NK-92 (cell line): ENCODE measurements around the gene ETV6.
"Not testable (repeated sequence)": the region's sequence is repeated elsewhere in the genome, so short reads cannot be mapped to it uniquely, and the experiment has no call there.

Experiments
- DNase-seq: peaks from one replicate; lab custom pipeline; 2025; ENCODE audit not compliant: unreplicated experiment; lab: John Stamatoyannopoulos, UW

The ETV6 gene

DNA sequence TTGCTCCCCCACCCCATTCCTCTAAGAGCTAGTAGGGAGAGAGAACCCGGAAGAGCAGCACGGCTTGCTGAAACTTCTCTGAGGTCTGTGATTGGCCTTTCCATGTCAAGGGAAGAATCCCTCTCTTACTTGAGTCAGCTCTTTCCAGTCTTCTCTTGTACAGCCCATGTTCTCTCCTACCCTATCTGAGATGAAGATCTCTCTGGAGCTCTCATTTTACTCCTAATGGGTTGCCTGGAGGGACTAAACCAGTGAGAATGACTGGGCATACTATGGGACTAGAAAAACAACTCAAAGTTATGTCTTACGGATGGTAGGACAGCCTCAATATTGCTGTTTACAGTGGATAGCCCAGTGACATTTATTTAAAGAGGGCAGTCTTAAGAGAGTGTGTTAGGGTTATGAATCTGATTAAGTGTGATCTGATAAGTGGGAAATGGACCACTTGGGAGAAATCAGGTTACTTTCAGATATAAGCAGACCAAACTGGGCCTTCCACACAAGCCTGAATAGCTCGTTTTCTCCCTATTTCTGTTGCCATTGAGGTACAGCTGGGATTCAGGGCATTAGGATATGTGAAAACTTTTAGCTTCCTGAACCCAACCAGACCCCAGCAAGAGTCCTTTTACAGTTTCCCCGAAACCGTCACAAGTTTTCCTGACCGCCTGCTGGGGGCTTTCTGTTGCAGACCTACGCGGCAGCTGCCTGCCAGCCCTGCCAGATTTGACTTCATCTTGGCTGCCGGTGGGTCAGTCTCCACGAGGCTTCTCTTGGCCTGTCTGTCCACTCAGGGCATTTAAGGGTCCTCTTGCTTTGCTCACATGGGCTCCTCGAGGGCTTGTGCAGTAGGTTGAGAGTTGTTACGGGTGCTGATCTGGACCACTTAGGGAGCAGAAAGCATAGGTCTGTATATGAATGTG is 16.9 kb downstream of the ETV6 start:
- DNase-seq, result no peak

DNA sequence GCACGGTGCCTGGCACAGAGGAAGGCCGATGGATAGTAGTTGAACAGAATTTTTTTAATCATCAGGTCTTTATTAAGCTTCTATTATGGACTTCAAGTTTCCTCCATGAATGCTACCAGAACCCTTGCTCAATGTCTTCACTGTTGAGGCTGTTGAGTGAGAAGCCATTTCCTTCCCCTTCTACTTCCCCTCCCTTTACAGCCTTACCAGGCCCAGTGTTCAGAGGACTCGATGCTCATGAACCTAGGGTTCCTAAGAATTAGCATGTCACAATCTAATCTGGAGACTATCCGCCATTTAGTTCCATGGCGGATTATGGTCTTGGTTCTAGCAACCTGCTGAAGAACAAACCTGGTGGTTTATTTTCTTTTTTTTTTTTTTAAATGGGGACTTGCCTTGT is 17.7 kb downstream of the ETV6 start:
- no peak for DNase-seq

DNA sequence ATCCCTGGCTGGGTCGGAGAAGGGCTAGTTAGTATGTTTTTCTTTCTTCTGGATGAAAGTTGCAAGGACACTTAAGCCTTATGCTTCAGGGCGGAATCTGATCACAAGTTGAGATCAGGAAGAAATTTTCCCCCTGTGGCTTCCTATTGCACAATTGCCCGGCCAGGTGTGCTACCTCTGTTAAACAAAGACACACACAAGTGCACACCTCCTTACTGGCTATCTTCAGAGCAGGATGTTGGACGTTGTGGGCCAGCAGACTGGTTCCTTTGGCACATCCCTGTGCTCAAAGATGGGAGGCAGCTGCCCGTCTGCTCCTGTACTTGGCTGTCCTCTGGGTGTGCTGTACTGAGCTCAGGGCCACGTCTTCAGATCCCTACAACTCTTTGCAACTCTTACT is 19.1 kb downstream of the ETV6 start:
- DNase-seq, result no peak

- no peak for DNase-seq
These were observed 19.9 kb downstream of the ETV6 start for GRCh38 chr12:11669348-11669747.

GRCh38 chr12:11672256-11673191 is 23.1 kb downstream of the ETV6 start:
- DNase-seq, result no peak

DNA sequence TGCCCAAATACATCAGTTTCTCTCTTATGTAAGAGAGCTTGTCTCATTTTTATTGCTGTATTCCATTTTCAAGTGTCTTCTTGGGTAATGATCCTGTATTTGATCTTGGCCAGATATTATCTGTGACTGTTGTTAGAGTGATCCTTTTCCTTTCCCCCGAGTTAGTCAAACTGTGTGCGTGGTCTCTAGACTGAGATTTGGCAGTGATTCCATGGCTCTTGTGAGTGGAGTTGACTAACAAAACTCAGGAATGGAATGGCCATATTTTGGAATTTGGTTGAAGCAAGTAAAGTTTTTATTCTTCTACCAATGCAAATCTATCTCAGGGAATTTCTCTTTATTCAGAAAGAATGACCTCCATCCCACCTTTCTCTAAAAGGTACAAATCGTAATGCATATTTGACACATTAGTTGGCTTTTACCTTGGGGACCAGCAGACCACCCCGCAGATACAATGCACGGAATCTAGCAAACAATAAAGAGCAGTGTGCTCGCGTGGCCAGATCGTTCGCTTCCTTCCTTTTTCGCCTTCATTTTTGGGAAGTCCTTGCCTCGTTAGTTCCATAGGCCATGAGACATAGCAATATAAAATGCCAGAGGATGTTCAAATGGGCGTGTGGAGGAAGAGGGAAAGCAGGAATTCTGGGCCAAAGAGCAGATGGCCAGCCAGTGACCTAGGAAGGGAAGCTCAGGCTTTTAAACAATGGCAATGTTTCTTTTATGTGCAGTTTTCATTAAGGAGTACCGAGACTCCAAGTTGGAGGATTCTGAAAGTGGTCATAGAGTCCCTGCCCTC is 24.4 kb downstream of the ETV6 start:
- DNase-seq, result no peak

DNA sequence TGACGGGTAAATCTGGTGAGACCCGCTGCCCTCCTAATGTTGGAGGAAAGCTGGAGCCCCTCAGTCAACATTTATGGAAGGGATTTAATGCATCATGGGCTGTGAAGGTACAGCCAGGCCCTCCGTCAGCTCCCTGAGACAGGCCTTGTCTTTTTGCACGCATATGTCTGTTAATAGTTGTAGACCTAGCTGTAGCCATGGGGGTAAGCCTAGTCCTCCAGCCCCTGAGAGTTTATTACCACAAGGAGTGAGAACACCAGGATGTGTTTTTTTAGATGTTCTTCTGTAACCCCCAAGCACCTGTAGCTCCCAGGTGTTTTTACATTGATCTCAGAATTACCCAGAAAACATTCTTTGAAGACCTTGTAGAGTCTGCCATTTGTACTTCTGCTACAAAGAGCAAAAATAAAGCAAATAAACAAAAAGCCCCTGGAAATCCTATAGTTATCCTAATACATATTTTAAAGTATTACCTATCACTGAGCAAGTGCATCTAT is 25.5 kb downstream of the ETV6 start:
- DNase-seq, result no peak

- DNase-seq, result no peak
These were observed 26.6 kb downstream of the ETV6 start for GRCh38 chr12:11676052-11676451.

- no peak for DNase-seq
These were observed 27.6 kb downstream of the ETV6 start for GRCh38 chr12:11677093-11677492.

GRCh38 chr12:11677752-11678151 is 28.3 kb downstream of the ETV6 start:
- DNase-seq, result no peak

- no peak for DNase-seq
These were observed 29.3 kb downstream of the ETV6 start for GRCh38 chr12:11678781-11679180.

DNA sequence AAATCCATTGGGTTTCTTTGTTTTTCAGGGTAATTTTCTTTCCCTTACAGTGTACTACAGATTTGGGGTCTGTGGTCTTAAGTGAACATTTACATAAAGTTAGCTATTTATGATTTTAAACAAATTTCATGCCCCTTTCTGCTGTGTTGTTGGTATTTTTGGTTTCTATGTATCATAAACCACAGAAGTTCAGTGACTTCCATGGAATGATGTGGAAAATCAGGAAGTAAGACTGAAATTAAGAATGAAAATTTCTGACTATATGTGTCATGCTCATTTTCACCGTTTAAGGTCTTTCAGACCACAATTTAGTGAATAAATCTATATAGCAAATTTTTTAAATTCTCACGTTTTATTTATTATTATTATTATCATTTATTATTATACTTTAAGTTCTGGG is 31.7 kb downstream of the ETV6 start:
- no peak for DNase-seq

DNA sequence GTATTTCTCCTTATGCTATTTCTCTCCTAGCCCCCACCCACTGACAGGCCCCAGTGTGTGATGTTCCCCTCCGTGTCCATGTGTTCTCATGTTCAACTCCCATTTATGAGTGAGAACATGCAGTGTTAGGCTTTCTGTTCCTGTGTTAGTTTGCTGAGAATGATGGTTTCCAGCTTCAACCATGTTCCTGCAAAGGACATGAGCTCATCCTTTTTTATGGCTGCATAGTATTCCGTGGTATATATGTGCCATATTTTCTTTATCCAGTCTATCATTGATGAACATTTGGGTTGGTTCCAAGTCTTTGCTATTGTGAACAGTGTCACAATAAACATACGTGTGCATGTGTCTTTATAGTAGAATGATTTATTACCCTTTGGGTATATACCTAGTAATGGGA is 32.2 kb downstream of the ETV6 start:
- DNase-seq, result not testable (repeated sequence)

GRCh38 chr12:11684393-11684792 is 34.9 kb downstream of the ETV6 start:
- DNase-seq, result no peak

DNA sequence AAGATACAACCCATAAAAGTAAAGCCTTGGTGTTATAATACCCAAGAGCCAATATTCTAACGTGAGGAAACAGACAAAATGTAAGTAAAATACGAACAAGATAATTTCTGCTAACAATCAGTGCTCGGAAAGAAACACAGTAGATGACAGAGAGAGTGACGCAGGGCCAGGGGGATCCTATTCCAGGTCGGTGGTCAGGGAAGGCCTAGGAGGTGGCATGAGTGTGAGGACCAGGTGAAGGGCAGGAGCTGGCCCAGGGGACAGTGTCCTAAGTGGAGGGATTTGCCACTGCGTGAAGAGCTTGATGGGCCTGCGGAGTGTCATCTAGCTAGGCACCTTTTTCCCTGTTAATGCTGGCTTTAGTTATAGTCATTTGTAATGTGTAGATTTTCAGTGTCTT is 35.3 kb downstream of the ETV6 start:
- no peak for DNase-seq

DNA sequence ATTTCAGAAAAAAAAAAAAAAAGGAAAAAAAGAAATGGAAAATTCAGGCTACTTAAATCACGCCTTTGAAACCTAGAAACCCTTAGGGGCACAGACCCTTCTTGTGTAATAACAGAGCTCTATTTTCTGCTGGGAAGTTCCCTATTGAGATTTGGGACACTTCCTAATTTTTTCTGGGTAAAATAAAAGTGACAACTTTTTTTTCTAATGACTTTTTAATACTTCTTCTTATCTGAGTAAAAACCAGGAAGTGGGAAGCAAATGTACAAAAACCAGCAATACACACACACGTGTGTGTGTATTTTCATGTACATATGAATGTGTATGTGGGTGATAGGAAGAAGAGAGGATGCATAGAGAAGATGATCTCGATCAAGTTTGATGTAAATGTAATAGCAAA is 35.8 kb downstream of the ETV6 start:
- DNase-seq, result no peak

GRCh38 chr12:11685716-11686115 is 36.2 kb downstream of the ETV6 start:
- DNase-seq, result no peak

DNA sequence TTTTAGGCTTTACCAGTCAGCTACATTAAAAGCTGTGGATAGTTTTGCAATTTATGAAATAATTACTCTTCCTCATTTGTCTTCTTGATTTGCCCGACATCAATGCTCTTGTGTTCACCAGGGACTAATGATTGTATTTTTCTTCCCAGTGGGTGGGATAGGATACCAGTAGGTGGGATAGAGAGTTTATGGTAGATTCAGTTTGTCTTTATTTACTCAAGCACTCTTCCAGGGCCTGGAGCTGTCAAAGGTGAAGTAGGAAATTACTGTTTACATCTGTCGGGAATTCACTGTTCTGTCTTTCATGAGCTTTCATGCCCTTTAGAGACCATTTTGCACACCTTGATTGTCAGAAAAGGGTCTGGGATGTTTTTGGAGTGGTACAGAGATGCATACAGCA is 36.6 kb downstream of the ETV6 start:
- no peak for DNase-seq

- no peak for DNase-seq
These were observed 38.1 kb downstream of the ETV6 start for GRCh38 chr12:11687528-11687927.

- DNase-seq, result no peak
These were observed 38.9 kb downstream of the ETV6 start for GRCh38 chr12:11688379-11688778.

GRCh38 chr12:11688831-11689230 is 39.4 kb downstream of the ETV6 start:
- DNase-seq, result no peak
